Measurements from ENCODE around the gene PTPRE. TPM values are rescaled to one million over a fixed set of nuclear protein-coding genes. Genes with fewer than 3 reads are reported as not detected.

The PTPRE gene
- total RNA-seq, 1 donor from 2014 or later = 20.4 TPM

DNA sequence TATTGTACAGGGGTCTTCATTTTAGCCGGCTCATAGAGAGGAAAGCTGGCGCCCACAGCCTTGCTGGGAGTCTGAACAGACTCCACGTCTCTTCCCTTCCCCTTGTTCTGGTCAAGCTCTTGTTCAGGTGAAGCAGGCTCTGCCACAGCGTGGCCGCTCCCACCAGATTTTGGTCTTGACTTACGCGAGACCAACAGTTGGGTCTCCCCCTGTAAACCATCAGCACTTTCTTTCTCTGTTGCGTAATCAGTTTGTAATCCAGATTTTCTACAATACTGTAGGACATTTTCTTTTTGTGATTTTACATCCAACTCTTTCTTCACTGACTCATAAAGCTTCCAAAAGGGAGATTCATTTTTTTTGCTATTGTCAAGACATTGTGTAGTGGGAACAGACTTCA is 208.5 kb downstream of the PTPRE start:
- intact Hi-C loops (cut with micrococcal nuclease) = no loop called here

DNA sequence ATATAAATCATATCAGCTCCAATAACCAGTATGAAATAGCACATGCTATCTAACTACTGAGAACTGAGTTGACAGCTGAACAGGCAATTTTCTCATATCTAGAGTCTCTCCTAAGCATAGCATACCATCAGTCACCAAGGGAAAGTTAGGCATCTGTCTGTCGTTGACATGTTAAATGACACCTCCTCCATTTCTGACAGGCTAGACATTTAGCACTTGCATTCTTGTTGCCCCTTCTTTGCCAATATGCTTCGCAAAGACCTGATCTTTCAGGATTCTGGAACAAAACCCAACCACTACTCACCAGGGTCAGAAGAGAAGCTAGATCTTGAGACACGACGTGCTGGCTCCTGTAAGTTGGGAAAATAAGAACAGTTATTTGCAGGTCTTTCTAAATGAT is 209.3 kb downstream of the PTPRE start:
- intact Hi-C loops (cut with micrococcal nuclease) = no loop called here

DNA sequence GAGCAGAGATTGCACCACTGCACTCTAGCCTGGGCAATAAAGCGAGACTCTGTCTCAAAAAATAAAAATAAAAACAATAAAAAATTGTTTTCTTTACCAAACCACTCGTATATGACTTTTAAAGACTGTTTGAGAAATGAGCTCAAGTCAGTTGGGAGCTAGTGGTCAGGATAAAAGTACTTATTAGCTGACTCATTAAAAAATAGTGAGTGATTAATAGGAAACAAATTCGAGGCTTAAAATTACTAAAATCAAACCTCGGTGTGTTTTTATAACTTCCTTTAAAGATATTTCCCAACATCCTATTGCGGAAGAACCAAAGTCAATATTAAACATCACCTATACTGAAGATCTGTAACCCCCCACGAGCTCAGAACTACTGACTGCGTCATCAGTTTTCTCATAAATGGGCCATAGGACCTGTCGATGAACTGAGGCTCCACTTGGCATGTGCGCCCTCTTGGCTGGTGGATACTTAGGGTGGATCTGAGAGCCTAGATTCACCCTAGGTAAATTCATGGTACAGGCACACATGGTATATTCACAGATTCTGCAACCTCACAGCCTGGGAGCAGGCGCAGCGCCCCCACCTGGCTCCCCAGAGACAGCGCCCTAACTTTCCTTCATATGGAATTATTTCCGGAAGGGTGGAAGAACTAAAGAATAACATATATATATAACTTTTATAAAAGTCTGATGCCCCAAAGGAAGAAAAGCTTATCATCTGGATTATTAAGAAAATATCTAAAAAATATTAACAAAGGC is 210.1 kb downstream of the PTPRE start:
- intact Hi-C loops (cut with micrococcal nuclease) = no loop called here

DNA sequence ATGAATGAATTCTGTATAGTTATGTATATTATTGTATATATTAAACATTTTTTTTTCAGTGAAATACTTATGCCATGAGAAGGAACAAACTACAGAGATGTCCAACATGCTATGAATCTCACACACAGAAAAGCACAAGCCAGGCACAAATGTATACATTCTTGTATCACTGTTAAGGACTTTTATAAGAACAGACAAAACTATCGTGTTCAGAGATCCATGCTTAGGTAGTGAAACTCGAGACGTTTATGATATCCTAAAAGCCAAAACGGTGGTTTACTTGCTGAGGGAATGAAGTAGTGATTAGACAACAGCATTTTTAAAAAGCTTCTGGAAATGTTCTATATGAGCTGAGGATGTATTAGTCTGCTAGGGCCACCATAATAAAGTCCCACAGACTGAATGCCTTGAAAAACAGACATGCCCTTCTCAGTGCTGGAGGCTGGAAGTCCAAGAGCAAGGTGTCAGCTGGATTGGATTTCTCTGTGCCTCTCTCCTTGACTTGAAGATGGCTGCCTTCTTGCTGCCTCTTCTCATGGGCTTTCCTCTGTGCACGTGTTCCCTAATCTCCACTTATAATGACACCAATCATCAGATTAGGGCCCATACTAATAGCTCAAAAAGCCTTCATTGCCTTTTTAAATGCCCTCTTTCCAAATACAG is 215.0 kb downstream of the PTPRE start:
- intact Hi-C loops (cut with micrococcal nuclease) = no loop called here

DNA sequence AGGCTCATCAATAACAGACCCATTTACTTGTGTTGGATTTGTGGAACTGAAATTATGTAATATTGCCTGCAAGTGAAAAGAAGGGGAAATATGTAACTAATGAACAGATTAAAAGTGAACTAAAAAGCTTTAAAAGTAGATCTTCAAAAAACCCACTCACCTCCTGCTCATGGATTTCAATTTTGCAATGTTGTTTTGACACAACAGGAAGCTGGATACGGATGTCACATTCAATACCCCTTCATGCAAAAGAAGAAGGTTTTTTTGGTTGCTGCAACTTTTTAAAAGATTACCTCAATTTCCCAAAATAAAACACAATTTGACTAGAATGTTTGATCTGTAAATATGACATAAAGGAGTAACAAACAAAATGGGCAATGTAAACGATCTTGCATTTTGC is 216.0 kb downstream of the PTPRE start:
- intact Hi-C loops (cut with micrococcal nuclease) = no loop called here

DNA sequence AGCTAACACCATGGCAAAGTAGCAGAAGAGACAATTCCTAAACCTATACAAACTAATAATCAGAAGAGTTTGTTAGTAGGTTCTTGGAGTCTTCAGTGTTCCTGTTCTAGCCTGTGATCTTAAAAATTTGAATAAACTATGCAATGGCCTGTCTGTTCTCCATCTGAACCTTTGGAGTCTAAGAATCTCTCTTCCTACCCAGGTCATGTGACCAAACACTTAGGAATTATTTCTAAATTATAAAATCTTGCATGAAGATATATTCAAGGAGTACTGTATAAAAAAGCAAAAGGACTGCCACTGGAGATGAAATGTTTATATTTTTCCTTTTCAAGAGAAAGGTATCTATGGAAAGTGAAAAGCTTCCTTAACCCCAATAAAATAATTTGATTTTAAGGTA is 216.9 kb downstream of the PTPRE start:
- intact Hi-C loops (cut with micrococcal nuclease) = no loop called here

DNA sequence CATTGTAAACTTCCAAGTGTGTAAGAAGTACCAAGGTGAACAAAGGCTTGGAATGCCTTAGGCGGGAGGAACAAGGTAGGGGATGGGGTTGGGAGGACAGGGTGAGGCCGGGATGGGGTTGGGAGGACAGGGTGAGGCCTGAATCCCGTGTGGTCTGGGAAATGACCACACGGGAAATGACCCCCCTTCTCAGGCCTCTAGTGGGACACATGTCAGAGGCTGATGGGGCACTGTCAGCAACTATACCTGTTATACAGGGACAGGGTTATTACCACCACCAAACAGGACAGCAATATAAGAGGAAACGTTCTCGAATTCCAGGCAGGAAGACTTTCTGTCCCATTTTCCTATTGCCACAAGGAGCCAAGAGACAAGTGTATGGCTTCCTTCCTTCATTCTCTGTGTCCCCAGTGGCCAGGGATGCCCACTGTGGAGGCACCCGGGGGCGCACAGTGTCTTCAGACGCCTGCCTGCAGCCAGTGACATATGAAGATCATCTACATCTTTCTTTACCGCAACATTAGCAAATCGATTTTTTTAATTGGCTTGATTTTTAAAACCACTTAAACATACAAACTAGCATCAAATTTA is 218.0 kb downstream of the PTPRE start:
- intact Hi-C loops (cut with micrococcal nuclease) = no loop called here

DNA sequence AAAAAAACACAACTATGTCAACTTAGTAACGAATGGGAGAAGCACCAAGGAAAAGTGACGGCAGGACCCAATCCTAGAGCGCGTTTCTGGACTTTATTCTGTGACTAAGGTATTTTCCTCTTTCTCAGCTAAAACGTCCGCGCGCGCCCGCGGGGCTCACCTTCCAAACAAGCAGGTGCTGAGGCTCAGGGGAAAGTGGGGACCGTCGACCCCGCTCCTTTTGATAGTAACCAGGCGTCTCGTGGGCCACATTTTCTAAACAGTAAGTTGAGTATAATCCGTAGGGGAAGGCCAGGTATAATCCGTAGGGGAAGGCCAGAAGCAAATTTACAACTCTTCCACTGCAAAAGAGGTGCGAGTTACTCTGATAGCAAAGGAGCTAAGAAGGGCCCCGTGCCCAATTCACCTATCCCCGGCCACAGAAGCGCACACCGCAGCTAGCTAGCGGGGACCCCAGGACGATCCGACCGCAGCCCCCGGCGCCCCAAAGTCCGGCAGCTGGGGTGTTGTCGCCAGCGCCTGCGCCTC is 218.6 kb downstream of the PTPRE start:
- intact Hi-C loops (cut with micrococcal nuclease) = no loop called here

DNA sequence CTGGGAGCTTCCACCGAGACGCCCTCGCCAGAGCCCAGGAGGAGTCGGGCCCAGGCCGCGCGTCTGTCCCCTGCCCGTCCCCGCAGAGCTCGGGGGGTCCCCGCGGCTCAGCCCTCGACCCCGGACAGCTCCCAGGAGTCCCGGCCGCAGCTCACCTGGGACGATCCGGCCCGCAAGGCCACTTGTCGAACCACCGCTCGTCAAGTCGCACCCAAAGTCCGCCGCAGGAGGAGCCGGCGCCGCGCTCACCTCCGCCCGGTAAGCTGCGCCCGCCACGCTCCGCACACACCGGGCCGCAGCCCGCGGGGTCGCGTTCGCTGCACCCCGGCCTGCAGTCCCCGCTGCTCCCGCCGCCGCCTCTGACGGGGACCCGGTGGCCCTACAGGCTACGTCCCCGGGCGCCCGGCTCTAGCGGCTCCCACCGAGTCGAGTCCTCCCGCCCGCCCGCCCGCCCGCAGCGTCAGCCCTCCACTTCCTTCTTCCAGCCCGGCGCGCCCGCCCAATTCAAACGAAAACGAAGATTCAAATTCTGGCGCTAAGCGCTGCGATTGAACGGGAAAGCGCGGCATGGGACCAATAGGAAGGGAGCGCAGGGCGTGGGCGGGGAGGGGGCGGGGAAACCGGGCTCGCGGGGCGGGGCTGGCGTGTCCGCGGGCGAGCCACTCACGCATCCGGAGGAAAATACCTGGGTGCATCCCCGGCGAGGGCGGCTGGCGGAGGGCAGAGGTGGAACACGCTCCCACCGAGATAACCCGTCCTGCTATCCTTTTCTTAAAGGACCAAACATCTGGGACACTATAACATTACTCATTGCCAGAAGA is 219.3 kb downstream of the PTPRE start, which contains the start of gene MKI67:
Gene MKI67, minus strand, starts transcription at position 480 of the 821 bp plus-strand sequence. CDS start 756 bp downstream, outside the sequence.
- intact Hi-C loops (cut with micrococcal nuclease) = loop anchor here (1.0 kb wide), 6 partner anchors 24 to 84 kb away; no protein-coding TSS in a partner anchor

DNA sequence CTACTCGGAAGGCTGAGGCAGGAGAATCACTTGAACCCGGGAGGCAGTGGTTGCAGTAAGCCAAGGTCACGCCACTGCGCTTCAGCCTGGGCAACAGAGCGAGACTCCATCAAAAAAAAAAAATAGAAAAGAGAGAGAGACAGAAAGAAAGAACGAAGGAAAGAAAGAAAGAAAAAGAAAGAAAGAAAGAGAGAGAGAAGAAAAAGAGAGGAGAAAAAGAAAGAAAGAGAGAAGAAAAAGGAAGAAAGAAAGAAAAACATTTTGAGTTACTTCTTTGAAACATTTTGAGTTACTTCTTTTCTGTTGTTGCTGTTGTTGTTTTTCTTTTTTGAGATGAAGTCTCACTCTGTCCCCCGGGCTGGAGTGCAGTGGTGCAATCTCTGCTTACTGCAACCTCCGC is 221.7 kb downstream of the PTPRE start:
- intact Hi-C loops (cut with micrococcal nuclease) = no loop called here

DNA sequence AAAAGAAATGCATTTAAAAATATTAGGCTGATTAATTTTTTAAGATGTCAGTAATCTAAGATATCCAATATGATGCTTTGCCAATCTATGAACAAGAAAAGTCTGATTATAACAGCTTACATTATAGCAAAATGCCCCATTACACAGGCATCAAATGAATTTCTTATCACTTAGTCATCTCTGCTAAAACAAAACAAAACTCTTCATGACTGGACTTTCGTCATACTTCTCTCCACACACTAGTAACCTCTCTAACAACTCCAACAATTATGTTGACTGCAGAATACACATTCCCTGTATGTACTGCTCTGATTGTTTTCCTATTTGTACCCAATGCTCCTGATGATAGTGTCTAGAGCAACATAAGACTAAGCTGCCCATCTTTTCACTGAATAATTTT is 223.1 kb downstream of the PTPRE start:
- intact Hi-C loops (cut with micrococcal nuclease) = no loop called here

Other genes starting within 250 kb of the PTPRE start
- gene FOXI2, start 169.9 kb upstream of the PTPRE start, total RNA-seq = not detected in 2 replicates
- gene CLRN3, start 14.2 kb upstream of the PTPRE start, total RNA-seq = not detected in 2 replicates
- gene MKI67, start 219.3 kb downstream of the PTPRE start, total RNA-seq = 272 and 283 TPM in 2 replicates

Measured in T-helper 2 cell treated with Interferon-gamma antibody and Interleukin-4, amounts not matched to agents 100 ng/mL and 5 ng/mL, for 36 hours (primary cell).